Stimulated activated naive CD8-positive, alpha-beta T cell treated with anti-CD3 and anti-CD28 coated beads, Interleukin-15, Interleukin-2, amounts not matched to agents 100 U/mL and 50 U/mL, for 24 hours (primary cell): ENCODE results near the gene SLC9A2.

Experiments
- ATAC-seq: fragments of 150-1000 bp; cut with Tn5 transposase; one replicate; pipeline ENCODE4 v1.10.0; 2021
- DNase-seq: peaks from one replicate; pipeline ENCODE4 v3.0.0; 2021

The SLC9A2 gene

DNA sequence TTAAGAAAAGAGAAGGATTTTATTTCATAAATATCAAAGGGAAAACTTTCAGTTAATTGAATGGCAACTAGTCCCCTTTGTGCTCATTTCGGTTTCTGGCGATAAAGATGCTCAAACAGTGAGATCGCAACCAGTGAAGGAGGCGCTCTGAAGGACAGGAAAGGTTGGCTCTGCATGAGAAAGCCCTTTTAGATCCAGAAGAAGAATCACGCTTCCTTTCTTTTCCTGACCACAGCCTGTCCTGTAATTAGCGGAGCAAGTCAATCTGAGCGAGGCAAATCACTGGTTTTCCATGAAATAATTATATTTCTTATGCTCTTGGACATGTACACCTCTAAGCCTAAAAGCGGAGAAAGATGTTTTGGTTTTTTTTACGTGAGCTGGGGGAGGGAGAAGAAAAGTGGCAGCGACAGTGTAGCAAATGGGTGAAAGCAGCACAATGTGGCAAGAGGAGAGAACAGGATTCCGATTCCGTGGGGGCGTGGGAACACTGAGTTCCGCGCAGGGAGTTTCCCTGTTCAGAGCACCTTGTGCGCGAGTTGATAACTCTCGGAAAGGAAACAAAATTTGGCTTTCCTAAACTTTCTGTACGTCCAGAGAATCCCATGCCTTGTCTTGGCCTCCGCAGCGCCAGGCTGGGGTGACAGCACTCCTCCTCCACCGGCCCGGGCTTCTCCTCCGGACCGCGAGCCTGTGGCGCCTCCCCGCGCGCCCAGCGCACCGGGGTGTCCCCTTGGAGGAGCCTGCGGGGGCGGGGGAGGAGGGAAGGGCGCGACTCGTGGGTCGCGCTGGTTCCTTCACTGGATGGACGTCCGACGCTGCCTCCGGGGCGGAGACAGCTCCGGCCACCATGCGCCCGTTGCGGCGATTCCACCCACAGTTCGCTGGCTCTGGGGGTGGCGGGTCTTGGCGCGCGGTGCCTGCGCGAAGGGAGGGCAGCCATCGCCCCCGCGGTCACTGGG lies 620 bp upstream of the SLC9A2 start:
- DNase-seq (peak; percentile 31), ATAC-seq (no peak)

DNA sequence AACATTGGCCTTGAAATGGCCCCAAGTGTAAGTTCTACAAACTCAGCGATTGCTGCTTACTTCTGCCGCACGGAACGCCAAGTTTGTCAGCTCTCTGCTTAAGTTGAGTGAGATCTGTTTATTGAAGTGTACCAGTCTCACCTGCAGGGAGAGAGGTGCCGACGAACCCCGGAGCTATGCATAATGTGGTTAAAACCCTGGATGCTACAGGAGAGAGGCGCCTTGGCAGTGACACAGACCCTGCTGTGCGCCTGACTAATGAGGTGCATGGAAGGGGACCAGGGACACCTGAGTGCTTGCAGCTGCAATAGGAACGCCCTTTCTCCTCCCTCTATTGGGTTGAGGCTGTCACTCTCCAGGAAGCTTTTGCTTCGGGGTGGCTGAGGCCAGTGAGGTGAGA lies 979 bp downstream of the SLC9A2 start:
- ATAC-seq: no peak
- no peak for DNase-seq

DNA sequence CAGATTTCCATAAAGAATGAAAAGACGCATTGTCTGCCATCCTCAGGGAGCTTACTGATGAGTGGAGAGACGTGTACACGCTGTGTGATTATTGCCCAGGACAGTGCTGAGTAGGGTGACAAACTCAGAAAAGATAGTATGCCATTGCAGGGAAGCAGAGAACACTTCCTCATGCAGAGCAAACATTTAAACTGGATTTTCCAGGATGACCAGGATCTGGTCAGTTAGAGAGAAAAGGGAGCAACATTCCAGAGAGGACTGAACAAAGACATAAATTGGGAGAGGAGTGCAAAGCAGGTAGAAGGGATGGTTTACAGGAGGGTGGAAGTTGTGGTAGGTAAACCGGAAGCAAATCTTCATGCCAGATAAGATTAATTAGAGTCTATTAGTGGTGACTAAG lies 2.3 kb downstream of the SLC9A2 start:
- no peak for DNase-seq

DNA sequence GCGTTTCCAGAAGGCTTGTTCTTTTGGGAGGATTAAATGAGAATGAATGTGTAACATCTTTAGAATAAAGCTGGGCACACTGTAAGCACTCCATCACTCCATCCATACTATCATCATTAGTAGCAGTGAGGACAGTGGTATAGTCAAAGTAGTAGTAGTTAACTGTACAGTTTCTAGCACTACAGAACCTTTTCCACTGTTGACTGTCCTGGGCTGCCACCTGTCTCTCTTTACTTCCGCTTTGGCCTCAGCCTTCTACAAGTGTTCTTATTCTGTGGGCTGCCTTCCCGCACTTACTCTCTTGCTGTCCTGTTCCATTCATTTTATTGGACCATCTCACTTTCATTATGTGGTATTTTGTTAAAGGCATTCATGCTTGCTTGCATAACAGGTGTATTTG lies 3.3 kb downstream of the SLC9A2 start:
- no peak for ATAC-seq

More for the DNA sequence above, 2.3 kb downstream of the SLC9A2 start:
- no peak for ATAC-seq

DNA sequence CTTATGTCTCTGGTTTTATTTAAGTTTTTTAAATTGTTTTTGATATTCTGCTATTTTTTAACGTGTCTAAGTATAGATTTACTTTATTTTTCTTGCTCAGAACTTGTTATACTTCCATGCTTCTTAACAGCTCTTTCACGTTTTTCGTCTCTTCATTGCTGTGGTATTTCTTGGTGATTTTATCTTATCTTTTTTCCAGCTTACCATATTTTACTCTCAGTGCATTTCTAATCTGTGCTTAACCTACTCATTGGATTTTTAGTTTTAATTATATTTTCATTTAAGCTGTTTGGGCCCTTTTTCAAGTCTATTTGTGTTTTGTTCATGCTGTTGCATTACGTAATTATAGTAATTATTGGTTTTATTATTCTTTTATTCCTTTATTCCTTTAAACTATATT lies 11.1 kb downstream of the SLC9A2 start:
- ATAC-seq: no peak

More for the DNA sequence above, 3.3 kb downstream of the SLC9A2 start:
- DNase-seq: no peak

DNA sequence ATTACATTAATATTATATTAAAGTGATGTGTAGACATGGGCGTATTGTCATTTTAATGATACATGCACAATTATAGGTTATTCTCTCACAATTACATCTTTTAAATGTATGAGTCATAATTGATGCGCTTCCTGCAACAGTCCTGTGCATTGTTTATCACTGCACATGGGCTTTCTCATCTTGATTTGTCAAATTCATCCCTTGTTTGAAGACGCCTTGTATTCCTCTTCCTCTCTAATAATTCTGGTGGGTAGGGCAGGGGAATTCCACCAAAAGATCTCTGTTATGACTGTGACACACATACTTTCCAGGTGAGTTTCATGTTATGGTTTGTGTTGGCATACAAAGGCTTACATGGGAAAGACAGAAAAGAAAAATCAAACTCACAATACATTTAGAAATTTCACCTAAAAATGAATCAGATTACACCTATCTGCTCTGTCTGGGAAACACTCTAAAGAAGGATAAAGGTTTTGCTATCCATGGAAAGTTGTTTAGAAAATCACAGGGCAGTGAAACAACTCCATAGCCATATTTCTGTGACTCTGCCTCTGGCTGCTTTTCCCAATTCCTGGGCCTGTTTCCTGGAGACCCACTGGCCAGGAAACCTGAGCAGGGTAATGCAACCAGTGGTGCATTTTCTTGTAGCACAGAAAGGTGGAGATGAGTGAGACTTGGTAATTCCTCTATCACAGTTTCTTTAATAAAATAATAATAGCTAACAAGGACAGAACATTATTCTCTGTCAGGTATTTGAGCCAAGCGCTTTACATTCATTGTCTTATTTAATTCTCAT lies 13.2 kb downstream of the SLC9A2 start:
- DNase-seq: no peak
- no peak for ATAC-seq

More for the DNA sequence above, 11.1 kb downstream of the SLC9A2 start:
- no peak for DNase-seq

DNA sequence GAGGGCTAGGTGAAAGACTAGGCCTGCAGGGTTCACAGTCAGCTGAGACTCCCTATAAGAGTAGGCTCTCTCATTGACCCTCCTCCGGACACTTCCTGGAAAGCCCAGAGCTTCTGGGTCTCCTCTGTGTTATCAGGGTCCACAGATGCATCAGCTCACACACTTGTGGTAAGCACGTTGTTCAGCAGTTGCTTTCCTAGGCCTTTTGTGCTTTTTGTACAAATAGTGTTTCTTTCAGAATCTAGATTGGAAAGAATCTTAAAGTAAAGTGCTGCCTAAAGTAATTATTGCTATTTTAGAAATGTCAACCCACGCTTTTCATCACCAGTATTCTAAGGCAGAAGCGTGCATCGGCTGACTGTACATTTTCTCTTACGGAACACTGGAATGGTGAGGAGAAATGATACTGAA lies 15.5 kb downstream of the SLC9A2 start:
- no peak for DNase-seq
- ATAC-seq: no peak

DNA sequence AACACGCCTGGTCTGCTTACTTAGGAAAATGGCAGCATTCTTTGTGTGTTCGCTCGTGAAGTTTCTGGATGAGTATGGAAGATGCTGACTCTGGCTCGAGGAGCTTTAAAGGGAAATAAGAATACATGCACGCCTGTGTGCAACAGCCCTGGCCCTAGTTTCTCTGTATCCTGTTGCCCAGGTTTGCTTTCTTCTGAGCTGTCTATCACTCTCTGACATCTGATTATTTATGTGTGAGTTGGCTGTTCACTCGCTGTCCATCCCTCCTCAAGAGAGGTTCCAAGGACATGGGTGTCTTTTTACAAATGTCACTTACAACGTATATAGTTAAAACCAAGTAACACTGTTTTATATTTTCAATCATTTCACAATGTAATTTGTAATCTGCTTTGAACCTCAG lies 16.0 kb downstream of the SLC9A2 start:
- no peak for DNase-seq
- no peak for ATAC-seq

DNA sequence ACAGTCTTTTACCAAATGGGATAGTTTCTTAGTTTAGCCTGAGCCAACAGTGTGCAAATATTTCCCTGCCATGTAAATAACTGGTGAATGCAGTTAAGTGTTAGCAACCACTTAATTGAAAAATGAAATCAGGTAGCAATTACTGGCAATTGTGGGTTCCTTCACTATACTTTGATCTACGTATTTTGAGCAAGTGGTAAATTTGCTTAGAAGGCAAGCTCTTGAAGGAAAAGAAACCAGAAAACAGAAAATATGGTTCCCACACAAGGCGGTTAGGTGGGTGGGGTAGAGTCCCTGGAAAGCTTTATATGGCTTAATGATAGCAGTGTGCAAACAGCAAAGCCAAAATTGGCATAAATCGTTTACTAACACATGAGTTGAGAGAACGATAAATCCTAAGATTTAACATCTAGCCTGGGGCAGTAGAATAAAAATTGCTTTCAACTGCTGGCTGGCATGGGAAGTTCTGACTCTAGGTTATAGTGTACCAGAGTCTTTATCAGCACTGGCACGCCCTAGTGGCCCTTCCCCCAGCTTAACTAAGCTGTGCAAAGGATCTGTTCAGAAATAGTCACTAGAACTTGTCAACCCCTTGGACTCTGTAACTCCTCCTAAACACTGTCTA lies 17.0 kb downstream of the SLC9A2 start:
- DNase-seq: no peak
- no peak for ATAC-seq

DNA sequence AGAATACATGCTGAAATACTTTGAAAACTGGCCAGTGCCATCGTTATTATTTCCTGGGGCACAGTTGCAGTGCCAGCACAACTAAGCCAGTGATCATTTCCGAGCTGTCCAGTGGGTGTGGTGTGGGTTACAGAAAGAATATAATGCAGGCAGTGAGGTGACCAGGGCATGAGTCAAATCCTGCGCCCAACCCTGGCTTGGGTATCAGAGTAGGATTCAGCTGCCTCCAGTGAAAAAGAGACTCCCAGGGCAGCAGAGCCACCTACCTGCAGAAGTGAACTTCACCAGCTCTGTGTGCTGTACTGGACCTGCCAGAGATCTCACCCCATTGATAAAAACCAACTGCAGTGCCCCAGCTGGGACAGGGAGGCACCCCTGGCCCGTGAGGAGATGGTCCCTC lies 18.0 kb downstream of the SLC9A2 start:
- DNase-seq: no peak
- ATAC-seq: no peak

DNA sequence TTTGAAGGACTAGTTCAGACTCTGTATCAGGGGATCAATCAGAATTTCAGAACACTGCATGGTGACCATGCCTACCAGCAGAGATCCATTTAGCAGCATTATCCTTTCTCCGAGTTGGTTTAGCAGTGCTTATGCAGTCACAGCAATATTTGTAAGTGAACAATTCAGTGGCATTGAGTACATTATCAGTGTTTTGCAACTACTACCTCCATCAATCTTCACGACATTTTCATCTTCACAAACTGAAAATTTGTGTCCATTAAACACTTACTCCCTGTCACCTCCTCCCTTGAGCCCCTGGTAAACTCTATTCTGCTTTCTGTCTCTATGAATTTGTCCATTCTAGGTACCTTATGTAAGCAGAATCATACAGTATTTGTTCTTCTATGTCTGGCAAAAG lies 20.1 kb downstream of the SLC9A2 start:
- ATAC-seq (no peak), DNase-seq (no peak)

DNA sequence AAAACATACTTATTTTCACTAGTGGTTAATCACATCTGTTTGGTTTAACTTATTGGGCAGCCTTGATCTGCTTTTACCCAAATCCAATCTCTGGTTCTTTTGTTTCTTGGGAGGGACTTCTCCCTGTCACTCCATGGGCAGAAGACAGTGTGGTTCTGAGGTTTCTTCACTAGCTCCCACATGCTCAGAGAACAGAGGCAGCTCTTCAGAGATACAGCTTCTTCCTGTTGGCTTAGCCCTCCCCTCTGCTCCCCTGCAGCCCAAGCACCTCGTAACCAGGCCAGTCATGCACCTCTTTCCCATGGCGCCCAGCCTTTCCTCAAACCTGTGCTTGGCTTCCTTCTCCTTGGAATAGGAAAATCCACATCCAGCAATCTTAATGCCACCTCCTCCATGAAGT lies 32.8 kb downstream of the SLC9A2 start:
- ATAC-seq (no peak), DNase-seq (no peak)

DNA sequence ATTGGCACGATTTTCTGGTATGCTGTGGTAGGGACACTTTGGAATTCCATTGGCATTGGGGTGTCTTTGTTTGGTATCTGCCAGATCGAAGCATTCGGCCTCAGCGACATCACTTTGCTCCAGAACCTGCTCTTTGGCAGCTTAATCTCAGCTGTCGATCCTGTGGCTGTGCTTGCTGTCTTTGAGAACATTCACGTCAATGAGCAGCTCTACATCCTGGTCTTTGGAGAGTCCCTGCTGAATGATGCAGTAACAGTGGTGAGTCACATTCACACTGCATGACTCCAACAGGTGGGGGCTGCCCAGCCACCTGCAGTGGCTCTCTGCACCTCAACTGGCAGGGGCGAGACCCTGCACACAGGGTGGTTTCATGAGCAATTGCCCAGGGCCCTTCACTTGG lies 38.4 kb downstream of the SLC9A2 start:
- peak; percentile 94 for ATAC-seq

DNA sequence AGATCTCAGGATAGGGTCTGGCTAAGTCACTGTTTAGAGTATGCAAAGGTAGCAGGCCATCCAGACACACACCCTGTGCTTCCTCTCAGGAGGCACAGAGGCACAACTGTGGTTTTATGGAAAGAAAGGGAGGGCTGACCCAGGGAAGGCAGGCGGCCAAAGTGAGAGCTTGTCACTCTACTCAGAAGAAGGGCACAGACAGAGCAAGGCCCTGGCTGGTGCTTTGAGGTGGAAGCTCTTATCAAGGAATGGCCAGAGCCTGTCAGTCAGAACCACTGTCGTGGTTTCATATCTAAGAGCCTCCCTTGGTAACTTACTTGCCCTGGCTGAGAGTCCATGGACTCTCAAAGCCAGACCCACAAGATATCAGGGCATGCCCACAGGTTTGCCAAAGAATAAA lies 40.7 kb downstream of the SLC9A2 start:
- no peak for DNase-seq
- no peak for ATAC-seq

More for the DNA sequence above, 38.4 kb downstream of the SLC9A2 start:
- peak; percentile 25 for DNase-seq

DNA sequence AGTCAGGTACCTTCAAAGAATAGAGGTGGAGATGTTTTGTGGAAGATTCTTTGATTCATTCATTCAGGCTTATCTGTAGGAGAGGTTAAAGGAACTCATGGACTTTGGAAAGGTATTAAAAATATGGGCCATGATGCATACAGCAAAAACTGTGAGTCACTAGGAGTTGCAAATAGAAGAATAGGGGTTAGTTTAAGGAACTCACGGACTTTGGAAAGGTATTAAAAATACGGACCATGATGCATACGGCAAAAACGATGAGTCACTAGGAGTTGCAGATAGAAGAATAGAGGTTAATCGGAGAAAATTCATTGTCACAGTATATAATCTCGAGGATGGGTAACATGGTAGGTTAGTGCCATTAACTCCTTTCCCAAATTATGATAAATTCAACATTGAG lies 41.2 kb downstream of the SLC9A2 start:
- no peak for DNase-seq
- no peak for ATAC-seq

DNA sequence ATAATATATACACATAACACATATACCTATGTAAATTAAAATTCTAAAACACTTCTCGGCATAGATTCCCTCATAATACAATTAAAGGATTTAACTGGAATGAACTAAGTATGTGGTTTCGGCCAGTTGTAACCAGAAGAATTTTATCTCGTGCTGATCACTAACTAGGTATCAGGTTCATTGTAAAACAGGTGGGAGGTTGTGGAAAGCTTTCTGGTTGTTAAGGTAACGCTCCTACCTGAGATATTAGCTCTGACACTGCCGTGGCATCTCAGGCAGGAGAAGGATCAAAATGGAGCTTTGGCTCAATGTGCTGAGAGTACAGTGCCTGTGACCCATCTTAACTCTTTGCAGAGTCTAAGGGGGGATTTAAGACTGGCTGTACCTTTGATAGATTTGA lies 42.5 kb downstream of the SLC9A2 start:
- DNase-seq (no peak), ATAC-seq (no peak)

DNA sequence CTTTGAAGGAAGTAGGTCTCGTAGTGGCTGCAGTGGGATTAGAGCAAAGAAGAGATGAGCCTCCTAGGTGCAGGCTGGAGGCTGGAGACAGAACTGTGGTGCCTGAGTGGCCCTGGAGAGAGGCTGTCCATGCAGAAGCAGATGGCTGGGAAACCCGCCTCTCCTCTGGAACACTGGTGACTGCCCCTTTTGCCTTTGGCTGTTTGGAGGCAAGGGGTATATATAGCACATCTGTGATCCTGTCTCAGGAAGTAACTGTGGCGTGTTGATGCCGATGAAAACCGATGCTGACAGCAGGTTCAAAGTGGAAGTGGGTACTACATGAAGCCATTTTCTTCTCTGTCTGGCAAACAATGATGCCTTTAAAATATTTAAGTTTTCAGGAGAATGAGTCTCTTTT lies 43.5 kb downstream of the SLC9A2 start:
- ATAC-seq: no peak
- no peak for DNase-seq

DNA sequence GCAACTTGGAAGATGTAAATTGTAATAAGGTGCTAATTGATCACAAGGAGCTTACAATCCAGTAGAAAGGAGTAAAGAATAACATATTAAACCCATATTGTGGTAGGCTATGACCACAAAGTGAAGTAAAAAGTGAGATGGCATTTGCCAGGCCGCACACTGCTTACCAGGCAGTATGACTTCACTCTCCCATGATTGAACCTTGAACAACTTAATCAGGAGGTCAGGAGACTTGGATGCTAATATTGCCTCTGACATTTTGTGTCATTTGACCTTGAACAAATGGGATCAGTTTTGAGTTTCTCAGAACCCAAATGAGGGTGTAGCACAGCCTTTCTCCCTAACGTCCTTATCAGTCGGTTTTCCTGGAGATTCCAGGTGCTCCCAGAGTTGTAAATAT lies 44.0 kb downstream of the SLC9A2 start:
- DNase-seq: no peak
- peak; percentile 38 for ATAC-seq

DNA sequence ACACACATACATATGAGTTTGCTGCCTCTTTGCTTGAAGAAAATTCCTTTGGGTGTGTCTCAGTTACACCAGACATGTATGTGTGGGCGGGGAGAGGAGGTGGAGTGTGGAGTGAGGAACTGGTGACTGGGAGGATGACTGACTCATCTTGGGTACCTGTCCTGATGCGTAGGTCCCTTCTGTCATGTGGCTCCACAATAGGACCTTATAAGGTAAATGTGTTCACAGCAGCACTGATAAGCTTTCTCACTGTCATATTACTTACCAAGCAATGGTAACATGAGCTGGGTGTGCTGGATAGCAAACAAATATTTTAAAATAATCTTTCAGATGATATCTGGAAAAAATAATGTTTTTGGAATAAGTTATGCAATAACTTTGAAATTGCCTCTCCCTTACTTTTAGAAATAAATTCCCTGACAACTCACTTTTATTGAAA lies 45.1 kb downstream of the SLC9A2 start:
- DNase-seq (peak; percentile 48), ATAC-seq (peak; percentile 95)

DNA sequence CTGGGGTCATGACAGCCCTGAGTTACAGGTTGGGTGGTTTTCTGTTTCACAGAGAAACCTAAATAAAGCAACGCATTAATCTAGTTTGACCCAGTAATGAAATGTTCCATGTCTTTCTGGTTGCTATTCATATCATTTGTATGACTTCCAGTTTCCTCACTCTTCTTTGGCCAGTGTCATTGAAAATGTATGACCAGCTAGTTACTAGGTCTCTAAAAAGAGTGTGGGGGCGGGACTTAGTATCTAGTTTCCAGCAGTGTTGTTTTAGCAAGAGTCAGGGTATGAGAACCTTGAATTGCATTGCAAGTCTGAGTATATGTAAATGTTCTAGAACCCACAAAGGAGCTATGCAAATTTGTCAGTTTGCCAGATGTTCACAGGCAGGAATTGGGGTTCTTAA lies 47.7 kb downstream of the SLC9A2 start:
- DNase-seq (no peak), ATAC-seq (no peak)

DNA sequence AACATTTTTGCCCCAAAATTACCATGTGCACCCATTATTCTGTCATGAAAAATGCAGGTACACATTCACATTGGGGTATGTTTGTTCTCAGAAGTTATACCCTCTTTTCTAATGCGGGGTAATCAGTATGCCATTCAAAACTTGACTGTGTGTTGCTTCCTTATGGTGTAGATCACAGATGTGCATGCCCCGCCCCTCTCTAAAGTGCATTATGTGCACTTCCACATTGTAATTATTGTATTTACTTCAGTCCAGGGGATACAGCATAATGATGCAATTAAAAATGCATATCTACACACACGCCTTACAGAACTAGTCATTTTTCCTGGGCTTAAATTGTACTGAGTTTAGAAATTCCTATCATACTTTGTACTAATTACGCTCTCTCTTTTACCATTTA lies 48.8 kb downstream of the SLC9A2 start:
- no peak for DNase-seq
- ATAC-seq: no peak

DNA sequence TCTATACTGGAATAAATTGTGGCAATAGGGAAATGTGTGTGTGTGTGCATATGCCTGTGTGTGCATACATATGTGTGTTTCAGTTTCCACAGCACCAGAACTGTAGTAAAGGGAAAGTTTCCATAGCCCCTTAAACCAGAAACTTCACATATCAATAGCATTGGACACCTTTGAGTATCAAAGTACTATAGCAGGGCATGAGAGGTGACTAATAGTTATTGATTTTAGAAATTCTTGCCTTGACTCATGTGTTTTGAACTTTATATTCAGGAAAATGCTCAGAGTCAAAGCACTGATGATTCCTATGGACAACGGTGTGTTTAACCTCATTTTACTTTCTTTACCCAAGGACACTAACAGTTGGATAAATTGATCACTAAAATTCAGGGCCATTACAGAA lies 50.0 kb downstream of the SLC9A2 start:
- DNase-seq: no peak
- ATAC-seq: no peak
